Measurements from ENCODE around the gene NDP.

GRCh38 chrX:43970528-43970927 is 2.7 kb downstream of the NDP start:
- TF ChIP-seq CTCF (IDR thresholded peaks at IDR 0.05) = no peak
- no peak for TF ChIP-seq POLR2A (IDR thresholded peaks at IDR 0.05)
